HFFc6 (cell line): ENCODE results near the gene MCF2L. TPM values are rescaled to one million over a fixed set of nuclear protein-coding genes. Genes with fewer than 3 reads are reported as not detected.

Experiments
- DNase-seq: peaks from one replicate; pipeline ENCODE4 v3.0.0-alpha.2; 2018
- H3K27ac Mint-ChIP-seq: 2 replicates; pipeline ENCODE4 v1.8.0; 2020; ENCODE audit warnings: mild to moderate bottlenecking, mixed read lengths
- H3K27me3 Mint-ChIP-seq: 2 replicates; pipeline ENCODE4 v1.8.0; 2021; ENCODE audit warnings: mild to moderate bottlenecking, moderate library complexity, mixed read lengths; ENCODE audit not compliant: insufficient read depth
- H3K36me3 Mint-ChIP-seq: 2 replicates; pipeline ENCODE4 v1.8.0; 2021; ENCODE audit warnings: low read depth, mixed read lengths
- H3K4me1 Mint-ChIP-seq: 2 replicates; pipeline ENCODE4 v1.8.0; 2020; ENCODE audit warnings: low read depth, mixed read lengths
- H3K4me3 Mint-ChIP-seq: 2 replicates; pipeline ENCODE4 v1.8.0; 2020; ENCODE audit warnings: mild to moderate bottlenecking, moderate library complexity, mixed read lengths
- H3K9me3 Mint-ChIP-seq: 2 replicates; pipeline ENCODE4 v1.8.0; 2020; ENCODE audit warnings: mild to moderate bottlenecking, mixed read lengths
- total RNA-seq, 6 experiments: library from RNA; stranded (reverse); fragmentation: NEBNext Ultra II Directional; extraction: Animal tissue kit (Norgen Biotek cat#: 25700); gene quantifications; 2 replicates in 1 of 6; 3 replicates in 5 of 6; pipeline ENCODE4 v1.2.3, GENCODE V29; 2021
- TF ChIP-seq, protein P1 (sequence below): fragments of 200-600 bp; sonication (generic); IDR thresholded peaks from 2 replicates; pipeline ENCODE4 v1.5.0; 2021; ENCODE audit warnings: antibody characterized with exemption, mild to moderate bottlenecking

The MCF2L gene
- total RNA-seq, 6 experiments from 2014 or later = not detected

DNA sequence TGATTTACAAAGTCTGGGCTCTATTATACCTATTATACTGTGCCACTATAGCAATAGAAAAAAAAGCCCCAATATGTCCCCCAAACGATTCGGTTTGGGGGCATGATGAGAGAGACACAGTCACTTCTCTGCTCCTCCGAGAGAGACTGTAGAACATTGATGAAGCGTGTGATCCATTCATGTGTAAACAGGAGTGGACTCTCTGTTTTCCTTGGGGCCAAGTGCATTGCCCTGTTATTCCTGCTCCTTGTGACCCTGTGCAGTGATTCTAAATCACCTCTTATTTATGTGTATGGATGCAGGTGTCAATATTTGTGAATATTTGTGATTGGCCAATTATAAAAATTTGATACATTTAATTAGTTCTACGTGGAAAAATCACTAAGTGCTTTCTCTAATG lies 170.6 kb downstream of the MCF2L start:
- no peaks in the 10 kb centered on the region for H3K36me3 Mint-ChIP-seq
- H3K27ac Mint-ChIP-seq = no peak overlapping the region
- no peaks in the 10 kb centered on the region for H3K9me3 Mint-ChIP-seq
- H3K27me3 Mint-ChIP-seq = peaks cover 2% of the 10 kb centered on the region; the same call in 1 of the 2 replicates
- no peaks in the 10 kb centered on the region for H3K4me1 Mint-ChIP-seq
- no peak for DNase-seq
- H3K4me3 Mint-ChIP-seq = no peak overlapping the region
- TF ChIP-seq, protein P1, sequence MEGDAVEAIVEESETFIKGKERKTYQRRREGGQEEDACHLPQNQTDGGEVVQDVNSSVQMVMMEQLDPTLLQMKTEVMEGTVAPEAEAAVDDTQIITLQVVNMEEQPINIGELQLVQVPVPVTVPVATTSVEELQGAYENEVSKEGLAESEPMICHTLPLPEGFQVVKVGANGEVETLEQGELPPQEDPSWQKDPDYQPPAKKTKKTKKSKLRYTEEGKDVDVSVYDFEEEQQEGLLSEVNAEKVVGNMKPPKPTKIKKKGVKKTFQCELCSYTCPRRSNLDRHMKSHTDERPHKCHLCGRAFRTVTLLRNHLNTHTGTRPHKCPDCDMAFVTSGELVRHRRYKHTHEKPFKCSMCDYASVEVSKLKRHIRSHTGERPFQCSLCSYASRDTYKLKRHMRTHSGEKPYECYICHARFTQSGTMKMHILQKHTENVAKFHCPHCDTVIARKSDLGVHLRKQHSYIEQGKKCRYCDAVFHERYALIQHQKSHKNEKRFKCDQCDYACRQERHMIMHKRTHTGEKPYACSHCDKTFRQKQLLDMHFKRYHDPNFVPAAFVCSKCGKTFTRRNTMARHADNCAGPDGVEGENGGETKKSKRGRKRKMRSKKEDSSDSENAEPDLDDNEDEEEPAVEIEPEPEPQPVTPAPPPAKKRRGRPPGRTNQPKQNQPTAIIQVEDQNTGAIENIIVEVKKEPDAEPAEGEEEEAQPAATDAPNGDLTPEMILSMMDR = no peak

DNA sequence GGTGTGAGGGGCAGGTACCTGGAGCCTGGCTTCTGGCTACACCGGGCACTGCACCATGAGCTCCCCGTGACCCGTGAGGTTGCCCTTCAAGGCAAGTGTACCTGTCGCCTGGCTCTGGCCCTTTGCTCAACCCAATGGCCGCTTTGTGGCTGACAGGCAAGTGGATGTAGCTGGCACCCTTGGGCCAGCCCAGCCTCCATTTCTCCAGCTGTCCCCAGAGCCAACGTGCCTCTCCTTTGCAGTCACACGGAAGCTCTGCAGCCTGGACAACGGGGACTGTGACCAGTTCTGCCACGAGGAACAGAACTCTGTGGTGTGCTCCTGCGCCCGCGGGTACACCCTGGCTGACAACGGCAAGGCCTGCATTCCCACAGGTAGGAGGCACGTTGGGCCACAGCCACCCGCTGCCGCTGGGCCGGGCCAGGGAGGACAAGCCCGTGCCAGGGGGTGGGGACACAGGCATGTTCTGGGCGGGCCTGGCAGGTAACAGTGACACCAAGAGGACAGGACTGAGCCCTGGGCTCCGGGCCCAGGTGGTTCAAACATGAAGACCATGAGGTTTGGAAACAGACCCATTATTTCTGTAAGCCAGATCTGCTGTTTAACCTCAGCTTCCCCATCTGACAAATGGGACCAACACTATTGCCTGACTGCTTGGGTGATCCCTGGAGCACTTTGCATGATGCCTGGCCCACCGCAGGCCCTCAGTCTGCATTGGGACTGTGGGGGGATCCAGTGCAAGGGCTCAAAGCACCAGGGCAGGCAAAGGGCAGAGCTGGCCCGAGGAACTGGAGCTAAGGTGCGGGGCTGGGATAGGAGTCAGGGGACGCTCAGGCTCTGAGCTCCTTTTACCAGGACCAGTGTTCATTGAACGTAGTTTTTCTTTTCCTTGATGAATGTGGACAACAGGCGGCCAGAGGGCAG lies 171.9 kb downstream of the MCF2L start:
- Mint-ChIP-seq H3K9me3 (no peaks in the 10 kb centered on the region), H3K36me3 (no peaks in the 10 kb centered on the region), H3K27me3 (peaks cover 2% of the 10 kb centered on the region; the same call in 1 of the 2 replicates), H3K4me3 (no peak overlapping the region), H3K27ac (no peak overlapping the region), H3K4me1 (no peaks in the 10 kb centered on the region)
- no peak for DNase-seq
- TF ChIP-seq, protein P1 = no peak

DNA sequence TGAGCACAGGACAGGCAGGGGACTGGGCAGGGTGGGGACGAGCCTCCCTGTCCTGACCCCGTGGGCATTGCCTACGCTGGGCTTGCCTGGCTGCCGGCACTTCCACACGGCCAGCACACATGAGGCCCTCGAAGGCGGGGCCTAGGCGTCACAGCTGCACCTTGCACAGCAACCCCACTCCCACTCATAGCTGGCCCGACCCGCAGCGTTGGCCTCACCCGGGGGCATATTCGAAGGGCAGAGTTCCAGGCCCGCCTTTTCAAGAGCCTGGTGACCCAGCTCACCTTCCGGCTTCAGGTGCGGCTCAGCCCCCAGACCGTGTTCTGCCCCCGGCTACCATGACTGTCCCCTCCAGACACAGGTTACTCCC lies 172.6 kb downstream of the MCF2L start:
- TF ChIP-seq, protein P1 = no peak
- no peak for DNase-seq
- Mint-ChIP-seq H3K27me3 (peaks cover 2% of the 10 kb centered on the region; the same call in 1 of the 2 replicates), H3K9me3 (no peaks in the 10 kb centered on the region), H3K4me1 (no peaks in the 10 kb centered on the region), H3K36me3 (no peaks in the 10 kb centered on the region), H3K4me3 (no peak overlapping the region), H3K27ac (no peak overlapping the region)

DNA sequence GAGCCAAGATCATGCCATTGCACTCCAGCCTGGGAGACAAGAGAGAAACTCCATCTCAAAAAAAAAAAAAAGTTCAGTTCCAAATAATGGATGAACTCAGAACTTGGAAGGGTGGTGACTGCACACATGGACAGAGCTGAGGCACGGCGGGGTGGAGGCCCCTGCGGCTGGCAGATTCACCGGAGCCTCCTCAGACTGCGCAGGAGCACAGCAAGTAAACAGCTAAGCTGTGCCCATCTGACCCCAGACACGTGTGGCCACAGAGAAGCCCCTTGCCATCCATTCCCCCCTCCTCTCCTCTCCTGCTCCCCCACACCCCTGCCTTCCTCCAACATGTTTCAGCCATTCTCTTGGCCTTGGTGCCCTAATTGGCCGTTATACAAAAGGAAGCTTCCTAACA lies 173.9 kb downstream of the MCF2L start:
- no peaks in the 10 kb centered on the region for H3K9me3 Mint-ChIP-seq
- H3K36me3 Mint-ChIP-seq = no peaks in the 10 kb centered on the region
- H3K4me1 Mint-ChIP-seq = no peaks in the 10 kb centered on the region
- peaks cover 6% of the 10 kb centered on the region for H3K27me3 Mint-ChIP-seq
- TF ChIP-seq, protein P1 = no peak
- no peak for DNase-seq
- H3K27ac Mint-ChIP-seq = no peak overlapping the region
- no peak overlapping the region for H3K4me3 Mint-ChIP-seq

DNA sequence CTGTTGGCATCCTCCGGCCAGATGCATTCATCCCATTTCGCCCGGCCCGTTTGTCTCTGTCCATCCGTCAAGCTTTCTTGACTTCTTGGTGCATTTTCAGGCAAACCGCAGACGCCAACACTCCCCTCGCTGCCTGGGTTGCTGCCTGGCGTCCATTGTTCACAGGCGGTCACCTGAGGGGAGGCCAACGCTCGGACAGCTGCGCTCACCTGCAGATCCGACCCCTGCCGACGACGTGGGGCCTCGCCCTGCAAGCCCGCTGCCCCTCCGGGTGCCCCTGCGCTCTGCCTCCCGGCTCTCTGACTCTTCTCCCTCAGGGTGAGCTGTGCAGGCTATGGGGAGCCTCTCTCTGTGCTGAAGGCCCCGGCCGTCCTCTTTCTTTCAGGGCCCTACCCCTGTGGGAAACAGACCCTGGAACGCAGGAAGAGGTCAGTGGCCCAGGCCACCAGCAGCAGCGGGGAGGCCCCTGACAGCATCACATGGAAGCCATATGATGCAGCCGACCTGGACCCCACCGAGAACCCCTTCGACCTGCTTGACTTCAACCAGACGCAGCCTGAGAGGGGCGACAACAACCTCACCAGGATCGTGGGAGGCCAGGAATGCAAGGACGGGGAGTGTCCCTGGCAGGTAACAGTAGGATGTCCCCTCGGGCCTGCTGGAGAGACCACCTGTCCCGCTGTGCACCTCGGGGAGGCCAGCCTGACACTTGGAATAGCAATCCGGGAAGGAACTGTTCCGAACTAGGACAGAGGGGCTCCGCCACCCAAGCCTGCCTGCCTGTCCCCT lies 174.6 kb downstream of the MCF2L start:
- no peak overlapping the region for H3K27ac Mint-ChIP-seq
- peaks cover 6% of the 10 kb centered on the region for H3K27me3 Mint-ChIP-seq
- DNase-seq = no peak
- no peaks in the 10 kb centered on the region for H3K36me3 Mint-ChIP-seq
- no peaks in the 10 kb centered on the region for H3K4me1 Mint-ChIP-seq
- H3K4me3 Mint-ChIP-seq = no peak overlapping the region
- TF ChIP-seq, protein P1 = no peak
- no peaks in the 10 kb centered on the region for H3K9me3 Mint-ChIP-seq
